T-helper 1 cell treated with Interleukin-12 subunit alpha and Interleukin-12 subunit beta and Interleukin-4 antibody, amounts not matched to agents 30 ng/mL and 1 ng/mL, for 36 hours (primary cell): ENCODE measurements around the gene IRF4. TPM values are rescaled to one million over a fixed set of nuclear protein-coding genes. Genes with fewer than 3 reads are reported as not detected.

ENCODE experiments used
- intact Hi-C: fragments of 100-400 bp; cut with micrococcal nuclease; formaldehyde crosslinking; loops from one replicate; pipeline ENCODE4 v1.15.1; 2024
- total RNA-seq: library from RNA; stranded (reverse); gene quantifications from 2 replicates; pipeline ENCODE4 v1.2.3, GENCODE V29; 2022

IRF4 gene
- total RNA-seq, 1 donor from 2014 or later, result 221 TPM

DNA sequence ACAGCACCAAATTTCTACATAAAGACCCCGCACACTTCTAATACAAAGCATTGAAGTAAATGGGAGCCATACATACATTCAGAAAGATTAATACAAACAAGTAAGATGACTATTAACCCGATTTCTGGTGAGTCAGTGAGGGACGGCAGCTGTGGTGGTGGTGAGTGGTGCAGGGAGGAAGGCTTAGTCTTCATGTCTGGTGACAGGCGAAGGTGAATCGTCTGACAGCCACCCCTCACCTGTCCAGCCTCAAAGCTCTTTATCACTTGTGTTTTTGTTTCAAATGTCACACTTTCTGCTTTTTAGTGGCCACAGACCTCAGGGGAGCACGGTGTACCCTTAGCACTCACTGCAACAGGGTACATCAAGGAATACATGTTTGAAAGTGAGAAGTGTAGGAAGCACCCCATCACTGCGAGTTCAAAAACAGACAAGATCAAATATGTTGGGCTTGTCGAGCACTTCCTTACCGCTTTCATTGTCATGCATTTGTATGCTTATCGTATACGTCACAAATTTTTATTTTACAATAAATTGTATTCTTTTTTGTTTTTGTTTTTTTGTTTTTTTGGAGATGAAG is 63.5 kb downstream of the IRF4 start:
- intact Hi-C loops, result no loop called here

- intact Hi-C loops, result no loop called here
Observed at GRCh38 chr6:455835-456234, 64.3 kb downstream of the IRF4 start.

- intact Hi-C loops, result no loop called here
Observed at GRCh38 chr6:456358-456867, 64.9 kb downstream of the IRF4 start.

GRCh38 chr6:456887-457286 is 65.3 kb downstream of the IRF4 start:
- intact Hi-C loops, result no loop called here

Other genes starting within 250 kb of the IRF4 start
- gene DUSP22, start 99.3 kb upstream of the IRF4 start, total RNA-seq, result 24.3 and 27.0 TPM in 2 replicates